Measurements from ENCODE around the gene UBE4A. TPM values are rescaled to one million over a fixed set of nuclear protein-coding genes. Genes with fewer than 3 reads are reported as not detected.

UBE4A gene
- polyA plus RNA-seq, 1 experiment: 32.0 TPM

DNA sequence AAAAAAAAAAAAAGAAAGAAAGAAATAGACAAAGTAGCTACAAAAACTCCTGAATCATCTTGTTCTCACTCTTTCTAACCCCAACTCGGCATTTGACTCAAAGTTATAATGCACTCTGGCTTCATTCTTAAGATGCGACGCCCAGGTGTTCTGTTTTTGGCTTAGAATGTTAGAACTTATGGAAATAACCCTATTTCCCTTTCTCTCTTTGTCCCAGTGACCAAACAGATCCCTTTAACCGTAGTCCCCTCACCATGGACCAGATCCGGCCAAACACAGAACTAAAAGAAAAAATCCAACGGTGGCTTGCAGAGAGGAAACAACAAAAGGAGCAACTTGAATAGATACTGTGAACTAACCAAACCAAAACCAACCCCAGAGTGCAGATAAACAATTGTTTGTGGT, 36.7 kb downstream of the UBE4A start:
- H3K27ac ChIP-seq (ENCODE audit: low read depth, low read length): no peak overlapping the region
- TF ChIP-seq, protein P1, sequence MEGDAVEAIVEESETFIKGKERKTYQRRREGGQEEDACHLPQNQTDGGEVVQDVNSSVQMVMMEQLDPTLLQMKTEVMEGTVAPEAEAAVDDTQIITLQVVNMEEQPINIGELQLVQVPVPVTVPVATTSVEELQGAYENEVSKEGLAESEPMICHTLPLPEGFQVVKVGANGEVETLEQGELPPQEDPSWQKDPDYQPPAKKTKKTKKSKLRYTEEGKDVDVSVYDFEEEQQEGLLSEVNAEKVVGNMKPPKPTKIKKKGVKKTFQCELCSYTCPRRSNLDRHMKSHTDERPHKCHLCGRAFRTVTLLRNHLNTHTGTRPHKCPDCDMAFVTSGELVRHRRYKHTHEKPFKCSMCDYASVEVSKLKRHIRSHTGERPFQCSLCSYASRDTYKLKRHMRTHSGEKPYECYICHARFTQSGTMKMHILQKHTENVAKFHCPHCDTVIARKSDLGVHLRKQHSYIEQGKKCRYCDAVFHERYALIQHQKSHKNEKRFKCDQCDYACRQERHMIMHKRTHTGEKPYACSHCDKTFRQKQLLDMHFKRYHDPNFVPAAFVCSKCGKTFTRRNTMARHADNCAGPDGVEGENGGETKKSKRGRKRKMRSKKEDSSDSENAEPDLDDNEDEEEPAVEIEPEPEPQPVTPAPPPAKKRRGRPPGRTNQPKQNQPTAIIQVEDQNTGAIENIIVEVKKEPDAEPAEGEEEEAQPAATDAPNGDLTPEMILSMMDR (IDR thresholded peaks at IDR 0.05; ENCODE audit: low read depth, low read length): no peak
- ChIA-PET POLR2A (no interaction called here), CTCF (interaction anchor here (4.2 kb wide), 1 partner anchor 92 kb away, joined by 16 read pairs; no protein-coding TSS in a partner anchor)
- H3K27me3 ChIP-seq (ENCODE audit: control insufficient read depth, insufficient read depth, low read length): no peaks in the 10 kb centered on the region
- no peak for DNase-seq (ENCODE audit: low read depth, low spot score)
- H3K9me3 ChIP-seq (ENCODE audit: control insufficient read depth, insufficient read depth, low read length): no peaks in the 10 kb centered on the region
- H3K4me3 ChIP-seq (ENCODE audit: low read depth, low read length): no peak overlapping the region

DNA sequence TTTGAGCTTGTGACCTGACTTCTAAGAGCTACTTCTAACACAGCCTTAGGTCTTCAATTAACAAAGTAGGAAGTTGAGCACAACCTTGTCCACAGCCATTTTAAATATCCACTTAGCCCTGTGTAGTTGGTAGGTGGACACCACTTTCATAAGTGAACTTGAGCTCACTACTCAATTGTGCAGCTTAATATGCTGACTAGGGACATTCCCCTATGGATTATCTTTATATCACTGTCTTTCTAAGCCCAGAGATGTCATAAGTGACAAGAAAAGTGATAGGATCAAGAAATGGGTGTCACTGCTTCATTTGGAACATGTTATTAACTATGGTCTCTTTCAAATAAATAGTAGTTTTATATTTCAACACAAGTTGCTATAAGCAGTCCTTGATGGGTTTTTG, 38.0 kb downstream of the UBE4A start:
- CTCF ChIA-PET: interaction anchor here (0.6 to 4.2 kb wide), 3 partner anchors 91 to 675 kb away, joined by 3 to 16 read pairs (median 3); no protein-coding TSS in a partner anchor
- Histone ChIP-seq H3K27ac (ENCODE audit: low read depth, low read length) (no peak overlapping the region), H3K27me3 (ENCODE audit: control insufficient read depth, insufficient read depth, low read length) (no peaks in the 10 kb centered on the region), H3K4me3 (ENCODE audit: low read depth, low read length) (no peak overlapping the region), H3K9me3 (ENCODE audit: control insufficient read depth, insufficient read depth, low read length) (no peaks in the 10 kb centered on the region)
- POLR2A ChIA-PET: no interaction called here
- TF ChIP-seq, protein P1 (IDR thresholded peaks at IDR 0.05; ENCODE audit: low read depth, low read length): no peak
- DNase-seq (ENCODE audit: low read depth, low spot score): no peak

DNA sequence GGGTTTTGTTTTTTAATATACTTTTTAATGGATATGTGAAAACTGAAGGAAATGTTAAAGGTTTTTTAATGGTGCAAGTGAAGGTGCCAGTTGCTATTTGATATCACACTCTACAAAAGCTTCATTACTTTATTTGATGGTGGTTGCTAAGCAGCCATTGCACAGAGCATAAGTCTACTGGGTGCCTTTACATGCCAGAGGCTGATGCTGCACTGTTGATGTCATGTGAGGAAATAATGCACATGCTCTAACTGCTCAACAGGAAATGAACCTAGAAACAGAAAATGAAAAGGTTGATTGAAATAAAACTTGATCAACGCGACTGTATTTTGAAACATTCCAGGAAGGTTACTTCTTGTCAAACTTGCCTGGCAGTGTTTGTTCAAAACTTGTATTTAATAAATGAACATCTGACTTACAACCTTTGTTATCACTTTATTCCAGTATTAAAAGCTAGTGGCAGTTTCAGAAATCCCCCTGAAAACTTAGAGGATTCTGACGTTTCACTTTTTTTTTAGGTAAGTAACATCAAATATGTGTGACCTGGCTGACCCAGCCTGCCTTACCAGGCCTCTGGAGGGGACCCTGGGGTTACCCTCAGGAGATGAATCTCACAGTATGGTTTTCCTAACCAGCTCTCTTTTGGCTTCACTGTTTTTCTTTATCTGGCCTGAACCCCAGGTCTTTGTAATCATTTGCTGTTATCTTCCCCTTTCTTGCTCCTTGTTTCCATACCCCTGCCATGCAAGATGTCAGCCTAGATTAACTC, 39.6 kb downstream of the UBE4A start:
- DNase-seq (ENCODE audit: low read depth, low spot score): no peak
- no peak overlapping the region for H3K27ac ChIP-seq (ENCODE audit: low read depth, low read length)
- H3K4me3 ChIP-seq (ENCODE audit: low read depth, low read length): no peak overlapping the region
- CTCF ChIA-PET: interaction anchor here (4.2 kb wide), 1 partner anchor 89 kb away, joined by 16 read pairs; no protein-coding TSS in a partner anchor
- TF ChIP-seq, protein P1 (IDR thresholded peaks at IDR 0.05; ENCODE audit: low read depth, low read length): no peak
- POLR2A ChIA-PET: no interaction called here
- no peaks in the 10 kb centered on the region for H3K9me3 ChIP-seq (ENCODE audit: control insufficient read depth, insufficient read depth, low read length)
- H3K27me3 ChIP-seq (ENCODE audit: control insufficient read depth, insufficient read depth, low read length): no peaks in the 10 kb centered on the region

DNA sequence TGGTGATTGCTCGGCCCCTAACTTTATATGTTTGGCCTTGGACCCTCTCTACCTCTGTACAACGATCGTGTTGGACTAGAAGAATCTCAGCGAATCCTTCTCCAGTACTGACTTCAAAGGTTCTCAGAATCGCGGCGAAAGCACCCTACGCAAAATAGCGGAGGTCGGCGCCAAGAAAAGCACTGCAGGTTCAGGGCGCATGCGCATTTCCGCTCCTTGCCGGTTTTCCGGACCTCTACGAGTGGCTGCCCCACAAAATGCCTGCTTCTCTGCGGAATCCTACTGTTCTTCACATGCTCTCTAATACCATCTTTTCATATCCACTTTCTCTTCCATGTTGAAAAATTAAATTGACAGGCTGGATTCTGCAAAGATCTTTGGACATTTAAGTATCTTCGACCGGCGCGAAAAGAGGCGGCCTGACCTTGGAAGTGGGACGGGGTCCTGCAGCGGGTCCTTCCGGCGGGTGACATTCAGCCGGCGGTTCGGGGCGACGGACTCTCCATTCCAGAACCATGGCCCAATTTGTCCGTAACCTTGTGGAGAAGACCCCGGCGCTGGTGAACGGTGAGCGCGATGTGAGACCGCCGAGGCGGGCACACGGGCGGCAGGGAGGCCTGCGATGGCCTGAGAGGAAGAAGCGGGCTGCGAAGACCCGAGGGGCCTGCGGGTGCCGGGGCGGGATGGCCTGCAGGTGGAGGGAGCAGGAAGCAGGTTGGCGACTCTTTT, 41.9 kb downstream of the UBE4A start, which contains the start of gene ATP5MG:
TSS of gene ATP5MG (plus strand) at position 456 of the 729 bp plus-strand sequence. CDS start at position 516, 60 bp downstream.
- TF ChIP-seq, protein P1 (IDR thresholded peaks at IDR 0.05; ENCODE audit: low read depth, low read length): 0 out of 2 replicates have a peak, but pooled peaks have one; percentile 20
- H3K4me3 ChIP-seq (ENCODE audit: low read depth, low read length): peak within 1 kb of the TSS; percentile 92
- CTCF ChIA-PET: interaction anchor here (1.0 to 1.1 kb wide), 2 partner anchors 87 to 89 kb away, joined by 6 read pairs; no protein-coding TSS in a partner anchor
- POLR2A ChIA-PET: interaction anchor here (1.2 kb wide), 2 partner anchors 14 to 35 kb away, joined by 16 to 24 read pairs; partner anchors contain the start of gene KMT2A
- DNase-seq (ENCODE audit: low read depth, low spot score): peak; percentile 72
- H3K9me3 ChIP-seq (ENCODE audit: control insufficient read depth, insufficient read depth, low read length): no peaks in the 10 kb centered on the region
- H3K27me3 ChIP-seq (ENCODE audit: control insufficient read depth, insufficient read depth, low read length): no peaks in the 10 kb centered on the region
- H3K27ac ChIP-seq (ENCODE audit: low read depth, low read length): peak within 1 kb of the TSS; percentile 94
